Measurements from ENCODE around the gene PLEKHA5.

PLEKHA5 gene

DNA sequence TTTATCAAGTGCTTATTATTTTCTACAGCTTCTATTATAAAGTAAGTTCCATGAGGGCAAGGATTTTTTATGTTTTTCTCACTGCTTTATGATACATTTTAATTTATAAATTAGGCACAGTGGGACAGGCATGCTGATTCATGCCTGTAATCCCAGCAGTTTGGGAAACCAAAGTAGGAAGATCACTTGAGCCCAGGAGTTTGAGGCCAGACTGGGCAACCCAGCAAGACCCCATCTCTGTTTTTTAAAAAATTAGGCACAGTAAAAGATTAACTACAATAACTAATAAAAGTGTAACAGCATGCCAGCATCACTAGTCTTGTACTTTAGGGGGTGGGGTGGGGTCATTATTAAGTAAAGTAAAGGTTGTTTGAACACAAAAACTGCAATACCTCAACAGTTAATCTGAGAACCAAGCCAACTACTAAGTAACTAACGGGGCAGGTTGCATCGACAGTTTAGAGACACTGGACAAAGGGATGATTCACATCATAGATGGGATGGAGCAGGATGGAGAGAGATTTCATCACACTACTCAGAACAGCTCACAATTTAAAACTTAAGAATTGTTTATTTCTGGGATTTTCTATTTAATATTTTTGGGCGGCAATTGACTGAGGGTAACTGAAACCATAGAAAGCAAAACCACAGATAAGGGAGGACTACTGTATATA lies 119.5 kb downstream of the PLEKHA5 start:
- no peak for ATAC-seq
- no peak for TF ChIP-seq ZNF70 (CRISPR knock-in tag; IDR thresholded peaks at IDR 0.05)
- TF ChIP-seq, protein P1, sequence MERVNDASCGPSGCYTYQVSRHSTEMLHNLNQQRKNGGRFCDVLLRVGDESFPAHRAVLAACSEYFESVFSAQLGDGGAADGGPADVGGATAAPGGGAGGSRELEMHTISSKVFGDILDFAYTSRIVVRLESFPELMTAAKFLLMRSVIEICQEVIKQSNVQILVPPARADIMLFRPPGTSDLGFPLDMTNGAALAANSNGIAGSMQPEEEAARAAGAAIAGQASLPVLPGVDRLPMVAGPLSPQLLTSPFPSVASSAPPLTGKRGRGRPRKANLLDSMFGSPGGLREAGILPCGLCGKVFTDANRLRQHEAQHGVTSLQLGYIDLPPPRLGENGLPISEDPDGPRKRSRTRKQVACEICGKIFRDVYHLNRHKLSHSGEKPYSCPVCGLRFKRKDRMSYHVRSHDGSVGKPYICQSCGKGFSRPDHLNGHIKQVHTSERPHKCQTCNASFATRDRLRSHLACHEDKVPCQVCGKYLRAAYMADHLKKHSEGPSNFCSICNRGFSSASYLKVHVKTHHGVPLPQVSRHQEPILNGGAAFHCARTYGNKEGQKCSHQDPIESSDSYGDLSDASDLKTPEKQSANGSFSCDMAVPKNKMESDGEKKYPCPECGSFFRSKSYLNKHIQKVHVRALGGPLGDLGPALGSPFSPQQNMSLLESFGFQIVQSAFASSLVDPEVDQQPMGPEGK (CRISPR knock-in tag; IDR thresholded peaks at IDR 0.05; ENCODE audit: borderline replicate concordance) = no peak
- TF ChIP-seq CSDC2 (CRISPR knock-in tag; IDR thresholded peaks at IDR 0.05) = no peak
- TF ChIP-seq ZFP30 (CRISPR knock-in tag; IDR thresholded peaks at IDR 0.05) = no peak
- no peak for TF ChIP-seq OSR1 (CRISPR knock-in tag; IDR thresholded peaks at IDR 0.05)
- no peak for TF ChIP-seq TOX (CRISPR knock-in tag; IDR thresholded peaks at IDR 0.05; ENCODE audit: borderline replicate concordance)
- TF ChIP-seq ZNF8 (CRISPR knock-in tag; IDR thresholded peaks at IDR 0.05) = no peak

DNA sequence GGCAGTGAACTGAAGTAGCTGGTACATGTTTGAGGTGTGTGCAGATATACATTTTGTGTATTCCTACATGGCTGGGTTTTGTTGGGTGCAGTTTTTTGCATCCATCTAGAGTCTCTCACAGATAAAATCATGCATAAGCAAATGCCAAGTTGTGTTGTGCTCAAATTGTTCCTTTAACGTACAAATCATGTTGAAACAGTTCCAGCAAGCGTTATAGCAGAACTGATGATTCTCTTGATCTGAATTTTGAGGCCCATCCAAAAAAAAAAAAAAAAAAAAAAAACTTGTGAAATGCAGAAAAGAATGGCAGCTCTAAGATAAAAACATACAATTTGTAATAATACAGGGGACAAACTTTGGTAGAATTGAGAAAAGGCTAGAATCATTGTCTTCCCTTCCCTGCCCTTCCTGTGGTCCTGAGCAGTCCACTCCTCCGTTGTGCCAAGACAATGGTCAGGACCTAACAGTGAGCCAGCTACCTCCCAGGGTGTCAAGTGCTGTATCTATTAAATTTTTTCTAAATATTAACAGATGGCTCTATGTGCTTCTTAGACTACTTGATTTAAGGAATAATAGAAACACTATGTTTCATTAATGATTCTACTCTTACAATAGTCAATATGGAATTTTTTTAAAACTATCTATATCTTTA lies 122.1 kb downstream of the PLEKHA5 start:
- TF ChIP-seq TCF4 (CRISPR knock-in tag; IDR thresholded peaks at IDR 0.05; ENCODE audit: borderline replicate concordance) = no peak
- TF ChIP-seq, protein P1 (CRISPR knock-in tag; IDR thresholded peaks at IDR 0.05; ENCODE audit: borderline replicate concordance) = no peak
- TF ChIP-seq, protein P2, sequence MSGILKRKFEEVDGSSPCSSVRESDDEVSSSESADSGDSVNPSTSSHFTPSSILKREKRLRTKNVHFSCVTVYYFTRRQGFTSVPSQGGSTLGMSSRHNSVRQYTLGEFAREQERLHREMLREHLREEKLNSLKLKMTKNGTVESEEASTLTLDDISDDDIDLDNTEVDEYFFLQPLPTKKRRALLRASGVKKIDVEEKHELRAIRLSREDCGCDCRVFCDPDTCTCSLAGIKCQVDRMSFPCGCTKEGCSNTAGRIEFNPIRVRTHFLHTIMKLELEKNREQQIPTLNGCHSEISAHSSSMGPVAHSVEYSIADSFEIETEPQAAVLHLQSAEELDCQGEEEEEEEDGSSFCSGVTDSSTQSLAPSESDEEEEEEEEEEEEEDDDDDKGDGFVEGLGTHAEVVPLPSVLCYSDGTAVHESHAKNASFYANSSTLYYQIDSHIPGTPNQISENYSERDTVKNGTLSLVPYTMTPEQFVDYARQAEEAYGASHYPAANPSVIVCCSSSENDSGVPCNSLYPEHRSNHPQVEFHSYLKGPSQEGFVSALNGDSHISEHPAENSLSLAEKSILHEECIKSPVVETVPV (CRISPR knock-in tag; IDR thresholded peaks at IDR 0.05) = no peak
- no peak for TF ChIP-seq TOX (CRISPR knock-in tag; IDR thresholded peaks at IDR 0.05; ENCODE audit: borderline replicate concordance)
- no peak for ATAC-seq

DNA sequence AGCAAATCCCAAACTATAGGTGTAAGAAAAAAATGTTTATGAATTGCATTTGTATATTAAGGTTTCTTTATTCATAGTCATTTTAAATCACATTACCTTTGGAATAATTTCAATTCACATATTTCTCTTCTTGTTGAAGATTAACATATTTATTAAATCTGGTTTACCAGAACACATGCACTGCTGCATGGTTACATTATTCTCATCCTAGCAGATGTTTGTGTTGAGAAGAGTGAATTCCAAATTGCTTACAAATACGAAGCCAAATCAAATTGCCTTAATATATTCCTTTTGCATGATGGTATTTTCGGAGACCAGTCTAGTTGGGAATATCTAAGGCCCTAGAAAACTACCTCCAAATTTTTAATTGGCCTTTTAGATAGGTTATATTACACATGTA lies 130.6 kb downstream of the PLEKHA5 start:
- TF ChIP-seq ARNTL (CRISPR knock-in tag; IDR thresholded peaks at IDR 0.05; ENCODE audit: borderline replicate concordance, low read depth) = no peak
- TF ChIP-seq, protein P3, sequence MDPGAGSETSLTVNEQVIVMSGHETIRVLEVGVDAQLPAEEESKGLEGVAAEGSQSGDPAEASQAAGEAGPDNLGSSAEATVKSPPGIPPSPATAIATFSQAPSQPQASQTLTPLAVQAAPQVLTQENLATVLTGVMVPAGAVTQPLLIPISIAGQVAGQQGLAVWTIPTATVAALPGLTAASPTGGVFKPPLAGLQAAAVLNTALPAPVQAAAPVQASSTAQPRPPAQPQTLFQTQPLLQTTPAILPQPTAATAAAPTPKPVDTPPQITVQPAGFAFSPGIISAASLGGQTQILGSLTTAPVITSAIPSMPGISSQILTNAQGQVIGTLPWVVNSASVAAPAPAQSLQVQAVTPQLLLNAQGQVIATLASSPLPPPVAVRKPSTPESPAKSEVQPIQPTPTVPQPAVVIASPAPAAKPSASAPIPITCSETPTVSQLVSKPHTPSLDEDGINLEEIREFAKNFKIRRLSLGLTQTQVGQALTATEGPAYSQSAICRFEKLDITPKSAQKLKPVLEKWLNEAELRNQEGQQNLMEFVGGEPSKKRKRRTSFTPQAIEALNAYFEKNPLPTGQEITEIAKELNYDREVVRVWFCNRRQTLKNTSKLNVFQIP (CRISPR knock-in tag; IDR thresholded peaks at IDR 0.05; ENCODE audit: borderline replicate concordance, low read depth) = no peak
- TF ChIP-seq, protein P4, sequence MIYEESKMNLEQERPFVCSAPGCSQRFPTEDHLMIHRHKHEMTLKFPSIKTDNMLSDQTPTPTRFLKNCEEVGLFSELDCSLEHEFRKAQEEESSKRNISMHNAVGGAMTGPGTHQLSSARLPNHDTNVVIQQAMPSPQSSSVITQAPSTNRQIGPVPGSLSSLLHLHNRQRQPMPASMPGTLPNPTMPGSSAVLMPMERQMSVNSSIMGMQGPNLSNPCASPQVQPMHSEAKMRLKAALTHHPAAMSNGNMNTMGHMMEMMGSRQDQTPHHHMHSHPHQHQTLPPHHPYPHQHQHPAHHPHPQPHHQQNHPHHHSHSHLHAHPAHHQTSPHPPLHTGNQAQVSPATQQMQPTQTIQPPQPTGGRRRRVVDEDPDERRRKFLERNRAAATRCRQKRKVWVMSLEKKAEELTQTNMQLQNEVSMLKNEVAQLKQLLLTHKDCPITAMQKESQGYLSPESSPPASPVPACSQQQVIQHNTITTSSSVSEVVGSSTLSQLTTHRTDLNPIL (CRISPR knock-in tag; IDR thresholded peaks at IDR 0.05; ENCODE audit: low read depth) = no peak
- ATAC-seq = no peak

DNA sequence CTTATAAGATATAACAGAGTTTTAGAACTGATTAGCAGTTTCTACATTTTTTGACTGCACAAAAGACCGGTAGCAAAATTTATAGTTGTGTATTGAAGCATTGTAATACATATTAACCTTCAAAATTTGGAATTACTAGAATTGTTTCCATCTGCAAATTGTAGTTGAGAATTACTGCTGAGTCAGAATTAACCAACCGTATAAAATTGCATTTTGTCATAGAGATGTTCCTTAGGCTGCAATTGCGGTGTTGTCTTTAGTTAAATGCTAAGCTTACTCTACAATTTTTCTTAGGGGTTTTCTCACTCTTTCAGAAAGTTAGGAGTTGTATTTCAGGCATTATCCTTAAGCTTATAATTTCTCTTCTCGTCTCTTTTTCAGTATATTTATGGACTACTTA lies 132.2 kb downstream of the PLEKHA5 start:
- no peak for TF ChIP-seq BACH2 (CRISPR knock-in tag; IDR thresholded peaks at IDR 0.05; ENCODE audit: borderline replicate concordance)
- TF ChIP-seq OSR1 (CRISPR knock-in tag; IDR thresholded peaks at IDR 0.05) = no peak
- no peak for TF ChIP-seq ZFP30 (CRISPR knock-in tag; IDR thresholded peaks at IDR 0.05)
- no peak for TF ChIP-seq ESRRG (CRISPR knock-in tag; IDR thresholded peaks at IDR 0.05)
- ATAC-seq = no peak

DNA sequence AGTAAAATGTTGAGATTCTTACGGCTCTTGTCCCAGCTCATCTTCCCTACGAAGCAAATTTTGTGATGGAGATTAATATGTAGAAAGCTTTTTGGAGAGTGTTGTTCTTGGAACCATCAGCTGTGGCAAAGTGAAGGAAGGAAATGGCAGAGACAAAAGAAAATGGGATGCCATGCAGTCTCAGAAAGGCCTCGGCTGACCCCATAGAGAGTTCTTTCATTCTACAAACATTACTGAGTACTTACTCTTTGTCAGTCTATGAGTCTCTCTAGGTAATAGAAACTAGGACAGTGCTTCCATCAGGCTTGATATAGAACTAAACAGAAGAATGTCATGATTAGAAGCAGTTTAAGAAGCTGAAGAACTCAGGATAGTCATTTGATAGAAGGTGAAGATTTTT lies 134.1 kb downstream of the PLEKHA5 start:
- no peak for ATAC-seq
- TF ChIP-seq PPARA (CRISPR knock-in tag; IDR thresholded peaks at IDR 0.05; ENCODE audit: borderline replicate concordance) (no peak), OSR1 (CRISPR knock-in tag; IDR thresholded peaks at IDR 0.05) (no peak), CSDC2 (CRISPR knock-in tag; IDR thresholded peaks at IDR 0.05) (no peak), SNAI2 (CRISPR knock-in tag; IDR thresholded peaks at IDR 0.05) (no peak), TOX (CRISPR knock-in tag; IDR thresholded peaks at IDR 0.05; ENCODE audit: borderline replicate concordance) (no peak), GLIS3 (CRISPR knock-in tag; IDR thresholded peaks at IDR 0.05) (no peak), ZFP3 (CRISPR knock-in tag; IDR thresholded peaks at IDR 0.05) (no peak), ZNF8 (CRISPR knock-in tag; IDR thresholded peaks at IDR 0.05) (no peak), ISL1 (CRISPR knock-in tag; IDR thresholded peaks at IDR 0.05) (no peak)
- TF ChIP-seq, protein P1 (CRISPR knock-in tag; IDR thresholded peaks at IDR 0.05; ENCODE audit: borderline replicate concordance) = no peak
- TF ChIP-seq, protein P5, sequence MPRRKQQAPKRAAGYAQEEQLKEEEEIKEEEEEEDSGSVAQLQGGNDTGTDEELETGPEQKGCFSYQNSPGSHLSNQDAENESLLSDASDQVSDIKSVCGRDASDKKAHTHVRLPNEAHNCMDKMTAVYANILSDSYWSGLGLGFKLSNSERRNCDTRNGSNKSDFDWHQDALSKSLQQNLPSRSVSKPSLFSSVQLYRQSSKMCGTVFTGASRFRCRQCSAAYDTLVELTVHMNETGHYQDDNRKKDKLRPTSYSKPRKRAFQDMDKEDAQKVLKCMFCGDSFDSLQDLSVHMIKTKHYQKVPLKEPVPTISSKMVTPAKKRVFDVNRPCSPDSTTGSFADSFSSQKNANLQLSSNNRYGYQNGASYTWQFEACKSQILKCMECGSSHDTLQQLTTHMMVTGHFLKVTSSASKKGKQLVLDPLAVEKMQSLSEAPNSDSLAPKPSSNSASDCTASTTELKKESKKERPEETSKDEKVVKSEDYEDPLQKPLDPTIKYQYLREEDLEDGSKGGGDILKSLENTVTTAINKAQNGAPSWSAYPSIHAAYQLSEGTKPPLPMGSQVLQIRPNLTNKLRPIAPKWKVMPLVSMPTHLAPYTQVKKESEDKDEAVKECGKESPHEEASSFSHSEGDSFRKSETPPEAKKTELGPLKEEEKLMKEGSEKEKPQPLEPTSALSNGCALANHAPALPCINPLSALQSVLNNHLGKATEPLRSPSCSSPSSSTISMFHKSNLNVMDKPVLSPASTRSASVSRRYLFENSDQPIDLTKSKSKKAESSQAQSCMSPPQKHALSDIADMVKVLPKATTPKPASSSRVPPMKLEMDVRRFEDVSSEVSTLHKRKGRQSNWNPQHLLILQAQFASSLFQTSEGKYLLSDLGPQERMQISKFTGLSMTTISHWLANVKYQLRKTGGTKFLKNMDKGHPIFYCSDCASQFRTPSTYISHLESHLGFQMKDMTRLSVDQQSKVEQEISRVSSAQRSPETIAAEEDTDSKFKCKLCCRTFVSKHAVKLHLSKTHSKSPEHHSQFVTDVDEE (CRISPR knock-in tag; IDR thresholded peaks at IDR 0.05) = no peak

Data from SK-N-SH treated with all-trans-retinoic acid at 6 μM for 48 hours (cell line).